Neural progenitor cell (in vitro differentiated cells): ENCODE data around the gene VEGFA. TPM values are rescaled to one million over a fixed set of nuclear protein-coding genes. Genes with fewer than 3 reads are reported as not detected.

ENCODE experiments used
- DNase-seq: peaks from one replicate; pipeline ENCODE4 v3.0.0-alpha.2; 2016; ENCODE audit warnings: low spot score
- H2AFZ ChIP-seq: fragments of 200-600 bp; sonication (generic); replicated peaks from 2 replicates; pipeline ENCODE4 v1.6.1; 2016; ENCODE audit warnings: antibody characterized with exemption
- H3F3A ChIP-seq: fragments of 200-600 bp; sonication (generic); 2 replicates; pipeline ENCODE4 v1.6.1; 2016; ENCODE audit warnings: antibody characterized with exemption, low read depth
- H3K27ac ChIP-seq: fragments of 200-600 bp; sonication (generic); 2 replicates; pipeline ENCODE4 v1.5.1; 2016; ENCODE audit warnings: mild to moderate bottlenecking
- H3K27me3 ChIP-seq: fragments of 200-600 bp; sonication (generic); 2 replicates; pipeline ENCODE4 v1.6.1; 2016; ENCODE audit warnings: mild to moderate bottlenecking, moderate library complexity
- H3K36me3 ChIP-seq: fragments of 200-600 bp; sonication (generic); 2 replicates; pipeline ENCODE4 v1.5.1; 2016
- H3K4me1 ChIP-seq: fragments of 200-600 bp; sonication (generic); 2 replicates; pipeline ENCODE4 v1.6.1; 2016; ENCODE audit warnings: mixed run types
- H3K4me2 ChIP-seq: fragments of 200-600 bp; sonication (generic); 2 replicates; pipeline ENCODE4 v1.6.1; 2016
- H3K4me3 ChIP-seq: fragments of 200-600 bp; sonication (generic); 2 replicates; pipeline ENCODE4 v1.5.1; 2016
- H3K79me2 ChIP-seq: fragments of 200-600 bp; sonication (generic); 2 replicates; pipeline ENCODE4 v1.6.1; 2016; ENCODE audit warnings: low read depth
- H3K9ac ChIP-seq: fragments of 200-600 bp; sonication (generic); 2 replicates; pipeline ENCODE4 v1.6.1; 2016
- H3K9me3 ChIP-seq: fragments of 200-600 bp; sonication (generic); 2 replicates; pipeline ENCODE4 v1.5.1; 2016; ENCODE audit warnings: low read depth
- H4K20me1 ChIP-seq: fragments of 200-600 bp; sonication (generic); 2 replicates; pipeline ENCODE4 v1.6.1; 2016; ENCODE audit warnings: low read depth
- H3K27ac Mint-ChIP-seq: 3 replicates; pipeline ENCODE4 v1.8.0; 2021; ENCODE audit warnings: mixed read lengths
- H3K27me3 Mint-ChIP-seq: 2 replicates; pipeline ENCODE4 v1.8.0; 2022; ENCODE audit warnings: low read depth, mild to moderate bottlenecking, inconsistent platforms, moderate library complexity, mixed read lengths; ENCODE audit not compliant: insufficient read depth
- H3K36me3 Mint-ChIP-seq: 3 replicates; pipeline ENCODE4 v1.8.0; 2021; ENCODE audit warnings: mixed read lengths
- H3K4me1 Mint-ChIP-seq: 3 replicates; pipeline ENCODE4 v1.8.0; 2021; ENCODE audit warnings: mixed read lengths
- H3K4me3 Mint-ChIP-seq: 3 replicates; pipeline ENCODE4 v1.8.0; 2021; ENCODE audit warnings: mild to moderate bottlenecking, moderate library complexity, mixed read lengths
- H3K9me3 Mint-ChIP-seq: 3 replicates; pipeline ENCODE4 v1.8.0; 2020; ENCODE audit warnings: mixed read lengths
- EZH2 ChIP-seq: fragments of 200-600 bp; sonication (generic); IDR thresholded peaks from 2 replicates; pipeline ENCODE4 v1.6.1; 2017; ENCODE audit warnings: antibody characterized with exemption, mild to moderate bottlenecking, moderate library complexity
- EZH2phosphoT487 ChIP-seq: fragments of 200-600 bp; sonication (generic); IDR thresholded peaks from 2 replicates; pipeline ENCODE4 v1.6.1; 2017; ENCODE audit warnings: antibody characterized with exemption
- total RNA-seq: library from RNA; depleted of rRNA; stranded (reverse); fragments of >200 nt; gene quantifications from 2 replicates; pipeline ENCODE4 v1.2.3, GENCODE V29; 2015; ENCODE audit warnings: low replicate concordance
- TF ChIP-seq, protein P1 (sequence below): fragments of 200-600 bp; sonication (generic); IDR thresholded peaks from 2 replicates; pipeline ENCODE4 v1.5.1; 2017; ENCODE audit warnings: antibody characterized with exemption, mild to moderate bottlenecking

VEGFA gene
- total RNA-seq, 1 donor from 2014 or later, result 49.6 TPM

DNA sequence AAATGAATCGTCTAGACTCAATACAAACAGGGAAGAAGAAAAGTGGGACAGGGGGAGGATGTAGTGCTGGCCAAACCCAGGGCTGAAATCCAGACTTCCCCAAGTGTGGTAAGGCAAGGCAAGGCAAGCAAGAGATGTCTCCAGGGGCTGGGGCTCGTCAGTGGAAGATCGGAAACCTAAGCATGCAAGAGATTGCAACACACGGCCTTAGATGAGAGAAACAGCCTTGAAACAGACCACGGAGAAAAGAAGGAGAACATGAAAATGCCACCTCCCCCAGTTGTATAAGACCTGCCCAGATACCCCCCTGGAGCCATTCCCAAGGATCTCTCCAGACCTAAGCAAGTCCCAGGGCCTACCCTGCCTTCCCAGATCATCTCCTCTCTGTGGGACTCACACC is 20.0 kb downstream of the VEGFA start:
- Histone ChIP-seq H3K4me1 (no peaks in the 10 kb centered on the region), H3K79me2 (no peaks in the 10 kb centered on the region), H3K27ac (no peak overlapping the region), H3K36me3 (no peaks in the 10 kb centered on the region), H3K4me2 (no peak overlapping the region), H3K27me3 (no peaks in the 10 kb centered on the region), H3K4me3 (no peak overlapping the region), H3K9ac (no peak overlapping the region), H4K20me1 (no peaks in the 10 kb centered on the region), H3F3A (peaks cover 3% of the 10 kb centered on the region), H3K9me3 (no peaks in the 10 kb centered on the region), H2AFZ (no peak overlapping the region)
- no peaks in the 10 kb centered on the region for H3K4me1 Mint-ChIP-seq
- peaks cover 5% of the 10 kb centered on the region for H3K27me3 Mint-ChIP-seq
- TF ChIP-seq, protein P1, sequence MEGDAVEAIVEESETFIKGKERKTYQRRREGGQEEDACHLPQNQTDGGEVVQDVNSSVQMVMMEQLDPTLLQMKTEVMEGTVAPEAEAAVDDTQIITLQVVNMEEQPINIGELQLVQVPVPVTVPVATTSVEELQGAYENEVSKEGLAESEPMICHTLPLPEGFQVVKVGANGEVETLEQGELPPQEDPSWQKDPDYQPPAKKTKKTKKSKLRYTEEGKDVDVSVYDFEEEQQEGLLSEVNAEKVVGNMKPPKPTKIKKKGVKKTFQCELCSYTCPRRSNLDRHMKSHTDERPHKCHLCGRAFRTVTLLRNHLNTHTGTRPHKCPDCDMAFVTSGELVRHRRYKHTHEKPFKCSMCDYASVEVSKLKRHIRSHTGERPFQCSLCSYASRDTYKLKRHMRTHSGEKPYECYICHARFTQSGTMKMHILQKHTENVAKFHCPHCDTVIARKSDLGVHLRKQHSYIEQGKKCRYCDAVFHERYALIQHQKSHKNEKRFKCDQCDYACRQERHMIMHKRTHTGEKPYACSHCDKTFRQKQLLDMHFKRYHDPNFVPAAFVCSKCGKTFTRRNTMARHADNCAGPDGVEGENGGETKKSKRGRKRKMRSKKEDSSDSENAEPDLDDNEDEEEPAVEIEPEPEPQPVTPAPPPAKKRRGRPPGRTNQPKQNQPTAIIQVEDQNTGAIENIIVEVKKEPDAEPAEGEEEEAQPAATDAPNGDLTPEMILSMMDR, result no peak
- no peak for TF ChIP-seq EZH2
- no peak for TF ChIP-seq EZH2phosphoT487
- H3K9me3 Mint-ChIP-seq, result no peaks in the 10 kb centered on the region
- H3K4me3 Mint-ChIP-seq, result no peak overlapping the region
- no peak for DNase-seq
- no peak overlapping the region for H3K27ac Mint-ChIP-seq
- peaks cover 5% of the 10 kb centered on the region for H3K36me3 Mint-ChIP-seq

DNA sequence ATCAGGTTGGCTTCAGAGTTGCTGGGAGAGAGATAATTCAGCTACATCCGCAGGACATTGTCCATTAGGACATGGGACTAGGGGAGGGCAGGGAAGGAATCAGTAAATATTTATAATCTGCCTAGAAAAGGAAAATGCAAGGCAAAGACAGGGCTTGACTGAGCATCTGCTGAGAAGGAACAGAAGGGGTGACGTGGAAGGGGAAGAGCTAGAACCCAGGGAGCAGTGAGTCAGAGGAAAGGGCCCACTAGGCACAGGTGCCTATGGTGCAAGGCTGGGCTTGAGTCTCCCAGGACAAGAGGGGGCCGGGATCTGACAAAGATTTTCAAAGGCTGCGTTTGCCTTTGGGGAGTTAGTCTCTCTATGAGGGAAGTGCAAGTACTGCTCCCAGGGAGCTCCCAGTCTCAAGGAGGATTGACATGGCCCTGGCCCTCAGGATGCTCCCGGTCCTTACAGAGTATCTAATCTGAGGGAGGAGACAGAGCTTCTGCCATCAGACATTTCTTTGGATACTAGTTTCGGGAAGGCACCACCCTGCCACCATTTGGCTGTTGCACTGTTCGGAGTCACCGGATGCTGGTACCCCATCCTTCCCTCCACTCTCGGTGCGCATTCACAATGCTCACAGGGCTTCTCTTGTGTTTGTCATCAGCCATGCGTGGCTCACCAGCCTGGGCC is 21.9 kb downstream of the VEGFA start:
- Histone ChIP-seq H3K27ac (no peak overlapping the region), H3K4me2 (no peak overlapping the region), H3K4me1 (no peaks in the 10 kb centered on the region), H4K20me1 (no peaks in the 10 kb centered on the region), H3K27me3 (no peaks in the 10 kb centered on the region), H3F3A (no peaks in the 10 kb centered on the region), H3K9ac (no peak overlapping the region), H3K4me3 (no peak overlapping the region), H3K9me3 (no peaks in the 10 kb centered on the region), H3K36me3 (no peaks in the 10 kb centered on the region), H2AFZ (no peak overlapping the region), H3K79me2 (no peaks in the 10 kb centered on the region)
- TF ChIP-seq EZH2, result no peak
- TF ChIP-seq, protein P1, result no peak
- no peak overlapping the region for H3K27ac Mint-ChIP-seq
- H3K4me3 Mint-ChIP-seq, result no peak overlapping the region
- peaks cover 6% of the 10 kb centered on the region for H3K4me1 Mint-ChIP-seq
- H3K9me3 Mint-ChIP-seq, result no peaks in the 10 kb centered on the region
- H3K36me3 Mint-ChIP-seq, result no peaks in the 10 kb centered on the region
- peaks cover 5% of the 10 kb centered on the region for H3K27me3 Mint-ChIP-seq
- no peak for DNase-seq

DNA sequence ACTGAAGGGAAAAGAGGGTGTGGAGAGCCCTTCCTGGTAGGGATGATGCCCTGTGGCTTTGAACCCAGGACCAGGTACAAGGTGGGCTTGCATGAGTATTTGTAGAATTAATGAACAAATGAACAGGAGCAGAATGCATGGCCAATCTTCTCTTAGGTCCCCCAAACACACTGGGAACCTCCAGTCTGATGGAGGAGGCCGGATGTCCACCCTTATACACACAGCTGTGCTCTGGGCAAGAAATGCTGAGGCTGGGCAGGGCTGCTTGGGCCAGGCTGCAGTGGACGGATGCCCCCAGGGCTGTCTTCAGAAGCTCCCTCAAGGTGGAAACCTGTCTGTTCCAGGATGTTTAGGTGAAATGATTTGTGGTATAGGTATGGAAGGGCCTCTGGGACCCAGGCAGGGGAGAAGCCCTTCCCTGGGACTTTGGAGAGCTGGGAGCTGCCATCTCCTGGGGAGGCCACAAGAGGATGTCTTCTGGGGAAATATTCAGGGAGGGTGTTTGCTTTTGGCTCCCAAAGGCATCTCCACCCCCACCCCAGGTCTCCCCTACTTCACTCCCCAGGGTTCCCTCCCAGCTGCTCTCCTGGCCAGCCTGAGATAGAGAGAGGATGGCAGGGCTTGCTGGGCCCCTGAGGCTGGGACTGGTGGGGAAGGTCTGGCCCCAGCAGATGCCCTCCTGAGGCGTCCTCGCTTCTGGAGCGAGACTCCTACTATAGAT is 23.3 kb downstream of the VEGFA start:
- Mint-ChIP-seq H3K27me3 (peaks cover 5% of the 10 kb centered on the region), H3K27ac (no peak overlapping the region), H3K9me3 (no peaks in the 10 kb centered on the region), H3K4me1 (peaks cover 6% of the 10 kb centered on the region), H3K4me3 (no peak overlapping the region), H3K36me3 (no peaks in the 10 kb centered on the region)
- no peaks in the 10 kb centered on the region for H3F3A ChIP-seq
- no peaks in the 10 kb centered on the region for H3K4me1 ChIP-seq
- no peaks in the 10 kb centered on the region for H4K20me1 ChIP-seq
- no peak overlapping the region for H3K9ac ChIP-seq
- no peak overlapping the region for H3K4me2 ChIP-seq
- no peak overlapping the region for H2AFZ ChIP-seq
- H3K36me3 ChIP-seq, result no peaks in the 10 kb centered on the region
- no peak overlapping the region for H3K27ac ChIP-seq
- TF ChIP-seq EZH2phosphoT487, result no peak
- TF ChIP-seq EZH2, result no peak
- TF ChIP-seq, protein P1, result no peak
- H3K27me3 ChIP-seq, result no peaks in the 10 kb centered on the region
- H3K79me2 ChIP-seq, result no peaks in the 10 kb centered on the region
- no peak for DNase-seq
- H3K9me3 ChIP-seq, result no peaks in the 10 kb centered on the region
- H3K4me3 ChIP-seq, result no peak overlapping the region
